NCI-H526 treated with DMSO at 0.1 percent for 48 hours (cell line): ENCODE results near the gene ADGRE1.
"Not testable (repeated sequence)": the region's sequence is repeated elsewhere in the genome, so short reads cannot be mapped to it uniquely, and the experiment has no call there.

Source experiments
- DNase-seq: peaks from one replicate; lab custom pipeline; 2025; lab: John Stamatoyannopoulos, UW

ADGRE1 gene

GRCh38 chr19:6887316-6887715, at the start of gene ADGRE1:
Gene ADGRE1 (plus strand): TSS chr19:6887579. CDS start chr19:6887609, 30 bp downstream.
- DNase-seq: no peak

- no peak for DNase-seq
Observed at GRCh38 chr19:6838062-6838655, 49.2 kb upstream of the ADGRE1 start.

GRCh38 chr19:6842871-6843607, 44.3 kb upstream of the ADGRE1 start:
- DNase-seq: no peak

GRCh38 chr19:6847828-6848200, 39.6 kb upstream of the ADGRE1 start:
- no peak for DNase-seq

GRCh38 chr19:6848986-6849385, 38.4 kb upstream of the ADGRE1 start:
- no peak for DNase-seq

GRCh38 chr19:6849876-6850275, 37.5 kb upstream of the ADGRE1 start:
- no peak for DNase-seq

GRCh38 chr19:6851359-6851758, 36.0 kb upstream of the ADGRE1 start:
- DNase-seq: no peak

GRCh38 chr19:6852001-6852400, 35.4 kb upstream of the ADGRE1 start:
- no peak for DNase-seq

GRCh38 chr19:6853868-6854267, 33.5 kb upstream of the ADGRE1 start:
- DNase-seq: no peak

- no peak for DNase-seq
Observed at GRCh38 chr19:6854758-6855157, 32.6 kb upstream of the ADGRE1 start.

GRCh38 chr19:6856749-6857372, 30.5 kb upstream of the ADGRE1 start:
- DNase-seq: no peak

GRCh38 chr19:6861683-6862286, 25.6 kb upstream of the ADGRE1 start:
- no peak for DNase-seq

GRCh38 chr19:6862673-6863078, 24.7 kb upstream of the ADGRE1 start:
- peak; percentile 42 for DNase-seq

- no peak for DNase-seq
Observed at GRCh38 chr19:6864325-6864940, 22.9 kb upstream of the ADGRE1 start.

GRCh38 chr19:6865849-6866248, 21.5 kb upstream of the ADGRE1 start:
- DNase-seq: no peak

- no peak for DNase-seq
Observed at GRCh38 chr19:6866741-6867151, 20.6 kb upstream of the ADGRE1 start.

- no peak for DNase-seq
Observed at GRCh38 chr19:6868351-6868750, 19.0 kb upstream of the ADGRE1 start.

- not testable (repeated sequence) for DNase-seq
Observed at GRCh38 chr19:6869151-6869882, 18.1 kb upstream of the ADGRE1 start.

GRCh38 chr19:6873708-6874431, 13.5 kb upstream of the ADGRE1 start:
- DNase-seq: no peak

GRCh38 chr19:6875218-6875617, 12.2 kb upstream of the ADGRE1 start:
- DNase-seq: no peak

- no peak for DNase-seq
Observed at GRCh38 chr19:6876748-6877147, 10.6 kb upstream of the ADGRE1 start.
